ENCODE measurements around the gene ZBTB20. TPM values are rescaled to one million over a fixed set of nuclear protein-coding genes. Genes with fewer than 3 reads are reported as not detected.

ZBTB20 gene
- total and polyA plus RNA-seq, 12 donors = 0.57 to 105 (median 86.8) TPM

DNA sequence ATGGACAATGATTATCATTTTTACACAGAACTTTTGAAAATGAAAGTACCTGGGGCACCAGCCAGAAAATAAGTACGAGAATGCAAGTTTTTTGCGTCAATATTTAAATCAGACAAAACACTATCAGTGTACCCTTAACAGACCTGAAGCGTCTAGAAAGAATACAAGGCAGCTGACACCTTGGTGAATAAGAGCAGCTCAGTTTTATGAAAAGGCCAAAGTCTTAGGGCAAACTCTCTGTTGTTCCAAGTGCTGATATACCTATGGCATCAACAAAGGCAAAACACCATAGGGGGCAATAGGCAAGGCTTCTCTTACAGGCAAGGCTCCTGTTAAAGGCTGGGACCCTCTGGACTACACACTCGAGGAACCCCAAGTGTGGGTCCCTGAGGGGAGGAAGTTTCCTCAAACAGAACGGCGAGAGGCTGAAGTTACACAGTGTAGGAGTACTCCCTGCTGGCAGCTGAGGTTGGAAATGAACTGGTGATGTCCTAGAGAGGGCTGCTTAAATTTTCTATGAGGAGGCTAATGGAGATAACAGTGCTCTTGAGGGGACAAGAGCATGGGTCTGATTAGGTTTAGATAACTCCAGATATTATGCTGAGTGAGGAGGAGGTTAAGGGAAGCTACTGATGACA lies 562.2 kb downstream of the ZBTB20 start:
- TF ChIP-seq, protein P1, sequence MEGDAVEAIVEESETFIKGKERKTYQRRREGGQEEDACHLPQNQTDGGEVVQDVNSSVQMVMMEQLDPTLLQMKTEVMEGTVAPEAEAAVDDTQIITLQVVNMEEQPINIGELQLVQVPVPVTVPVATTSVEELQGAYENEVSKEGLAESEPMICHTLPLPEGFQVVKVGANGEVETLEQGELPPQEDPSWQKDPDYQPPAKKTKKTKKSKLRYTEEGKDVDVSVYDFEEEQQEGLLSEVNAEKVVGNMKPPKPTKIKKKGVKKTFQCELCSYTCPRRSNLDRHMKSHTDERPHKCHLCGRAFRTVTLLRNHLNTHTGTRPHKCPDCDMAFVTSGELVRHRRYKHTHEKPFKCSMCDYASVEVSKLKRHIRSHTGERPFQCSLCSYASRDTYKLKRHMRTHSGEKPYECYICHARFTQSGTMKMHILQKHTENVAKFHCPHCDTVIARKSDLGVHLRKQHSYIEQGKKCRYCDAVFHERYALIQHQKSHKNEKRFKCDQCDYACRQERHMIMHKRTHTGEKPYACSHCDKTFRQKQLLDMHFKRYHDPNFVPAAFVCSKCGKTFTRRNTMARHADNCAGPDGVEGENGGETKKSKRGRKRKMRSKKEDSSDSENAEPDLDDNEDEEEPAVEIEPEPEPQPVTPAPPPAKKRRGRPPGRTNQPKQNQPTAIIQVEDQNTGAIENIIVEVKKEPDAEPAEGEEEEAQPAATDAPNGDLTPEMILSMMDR (IDR thresholded peaks at IDR 0.05) = peak in 4 of 9 donors; percentile 20 to 46 (median 38)
- Histone ChIP-seq H3K27me3 (no peaks in the 10 kb centered on the region), H3K27ac (peak overlapping the region; percentile 5 to 81 (median 71)), H3K4me1 (peaks cover 3 to 38% (median 26%) of the 10 kb centered on the region in 9 donors), H3K36me3 (peaks cover 0 to 5% (median 0%) of the 10 kb centered on the region in 9 donors), H3K4me3 (peak overlapping the region in 6 of 10 donors; percentile 20 to 44 (median 30)), H3K9me3 (peaks cover 0 to 8% (median 0%) of the 10 kb centered on the region in 11 donors)
- ATAC-seq (peak; percentile 68 to 90 (median 83)), DNase-seq (peak in 1 of 2 donors; percentile 26)
- WGBS, 2 donors = 44 to 49% methylated on average over 6 of the region's 6 CpGs
- intact Hi-C loops (cut with DNase I) = loop anchor here in 4 of 10 donors (10.0 kb wide), 3 partner anchors 170 to 200 kb away; no protein-coding TSS in a partner anchor

DNA sequence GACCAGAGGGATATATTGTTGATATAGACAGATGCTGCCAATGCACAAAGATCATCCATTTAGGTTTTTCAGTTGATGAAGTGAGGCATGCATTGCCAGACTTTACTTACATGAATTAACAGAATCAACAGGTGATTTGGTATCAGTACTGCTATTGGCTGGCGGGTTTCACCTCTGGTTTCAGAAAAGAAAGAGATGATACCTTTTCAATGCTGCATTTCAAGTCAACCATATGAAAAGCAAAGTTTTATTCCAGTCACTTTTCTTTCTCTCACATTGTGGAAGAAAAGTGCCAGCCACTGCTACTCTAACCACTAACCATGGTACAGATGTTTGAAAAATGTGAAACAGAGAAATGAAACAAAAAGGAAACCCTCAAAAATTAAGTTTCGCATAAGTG lies 564.2 kb downstream of the ZBTB20 start:
- ATAC-seq = no peak
- H3K36me3 ChIP-seq = peaks cover 0 to 2% (median 0%) of the 10 kb centered on the region in 9 donors
- intact Hi-C loops (cut with DNase I) = loop anchor here in 4 of 10 donors (10.0 kb wide), 3 partner anchors 168 to 198 kb away; no protein-coding TSS in a partner anchor
- H3K4me1 ChIP-seq = peaks cover 3 to 49% (median 33%) of the 10 kb centered on the region in 9 donors
- no peaks in the 10 kb centered on the region for H3K27me3 ChIP-seq
- TF ChIP-seq, protein P1 (IDR thresholded peaks at IDR 0.05) = no peak
- no peak overlapping the region for H3K4me3 ChIP-seq
- peak overlapping the region in 3 of 10 donors; percentile 9 to 80 (median 21) for H3K27ac ChIP-seq
- peaks cover 0 to 8% (median 0%) of the 10 kb centered on the region in 11 donors for H3K9me3 ChIP-seq
- 92 to 97% methylated on average over 2 of the region's 2 CpGs for WGBS, 2 donors
- DNase-seq = no peak

DNA sequence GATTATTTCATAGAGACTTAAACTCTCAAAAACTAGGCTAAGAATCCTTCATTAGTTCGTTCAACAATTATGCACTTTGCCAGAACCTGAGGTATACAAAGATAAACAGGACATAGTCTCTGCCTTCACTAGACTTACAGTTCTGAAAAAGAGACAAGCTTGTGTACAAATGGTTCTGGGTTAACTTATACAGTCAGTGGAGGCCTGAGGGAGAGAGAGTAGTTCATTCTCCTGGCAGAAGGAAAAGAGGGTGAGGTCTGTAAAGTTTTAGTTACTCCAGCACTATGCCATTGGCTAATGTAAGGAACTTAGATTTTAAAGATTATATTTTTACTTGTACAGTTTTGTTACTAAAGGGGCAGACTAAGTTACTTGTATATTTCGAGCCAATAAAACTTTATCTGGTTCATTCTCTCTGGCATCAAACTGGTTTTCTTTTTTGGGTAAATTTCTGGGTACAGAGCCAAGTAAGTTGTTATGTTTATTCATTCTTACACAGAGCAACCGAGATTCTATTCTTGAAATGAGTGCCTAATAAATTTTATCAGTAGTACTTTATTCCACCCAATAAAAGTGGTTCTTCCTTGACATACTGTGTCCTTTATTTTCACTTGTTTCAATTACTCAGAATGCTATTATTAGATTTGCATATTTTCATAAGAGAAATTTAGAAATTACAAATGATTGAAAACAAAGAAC lies 574.6 kb downstream of the ZBTB20 start:
- peak overlapping the region in 5 of 10 donors; percentile 23 to 66 (median 48) for H3K27ac ChIP-seq
- no peak for DNase-seq

DNA sequence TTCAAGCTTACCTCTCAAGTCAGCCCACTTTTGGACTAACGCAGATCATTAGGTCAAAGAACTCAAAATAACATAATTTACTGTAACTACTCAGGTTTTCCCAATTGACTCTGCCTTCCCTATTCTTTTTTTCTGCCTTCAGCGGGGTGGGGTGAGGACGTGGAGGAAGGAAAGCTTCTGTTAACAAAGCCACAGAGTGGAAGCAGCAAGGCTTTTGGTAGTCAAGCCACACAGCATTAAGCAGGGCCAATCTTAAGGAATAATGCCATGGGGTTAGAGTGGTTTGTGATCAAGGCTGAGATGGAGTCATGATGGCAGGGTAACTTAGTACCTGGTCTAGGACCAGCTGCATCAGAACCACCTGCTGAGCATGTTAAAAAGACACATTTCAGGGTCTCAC lies 575.7 kb downstream of the ZBTB20 start:
- intact Hi-C loops (cut with DNase I) = no loop called here
- WGBS, 2 donors = 63 to 73% methylated on average over 3 of the region's 3 CpGs
- Histone ChIP-seq H3K4me1 (peaks cover 4 to 81% (median 52%) of the 10 kb centered on the region in 9 donors), H3K4me3 (no peak overlapping the region), H3K36me3 (no peaks in the 10 kb centered on the region), H3K9me3 (no peaks in the 10 kb centered on the region), H3K27me3 (no peaks in the 10 kb centered on the region), H3K27ac (peak overlapping the region in 4 of 10 donors; percentile 15 to 53 (median 36))
- ATAC-seq (peak in 5 of 8 donors; percentile 21 to 46 (median 28)), DNase-seq (no peak)
- TF ChIP-seq, protein P1 (IDR thresholded peaks at IDR 0.05) = no peak

More for the DNA sequence above, 574.6 kb downstream of the ZBTB20 start:
- Histone ChIP-seq H3K36me3 (no peaks in the 10 kb centered on the region), H3K9me3 (no peaks in the 10 kb centered on the region), H3K27me3 (no peaks in the 10 kb centered on the region), H3K4me3 (no peak overlapping the region), H3K4me1 (peaks cover 4 to 79% (median 47%) of the 10 kb centered on the region in 9 donors)
- TF ChIP-seq, protein P1 (IDR thresholded peaks at IDR 0.05) = no peak
- ATAC-seq = peak in 5 of 8 donors; percentile 53 to 67 (median 62)
- intact Hi-C loops (cut with DNase I) = no loop called here
- 44 to 53% methylated on average over 3 of the region's 3 CpGs for WGBS, 2 donors

Data from heart right ventricle (tissue), 16 donors.